Naive B cell (primary cell): ENCODE measurements around the gene FANCC. TPM values are rescaled to one million over a fixed set of nuclear protein-coding genes. Genes with fewer than 3 reads are reported as not detected.
"Not testable (repeated sequence)": the region's sequence is repeated elsewhere in the genome, so short reads cannot be mapped to it uniquely, and the experiment has no call there.

Source experiments
- ATAC-seq, 2 donors: fragments of 150-1000 bp; cut with Tn5 transposase; 2 replicates each; pipeline ENCODE4 v1.10.0; 2021; ENCODE audit warnings: low read depth in 2 of 2, mild to moderate bottlenecking in 2 of 2, moderate library complexity in 2 of 2
- DNase-seq: peaks from one replicate; pipeline ENCODE4 v3.0.0; 2022
- H3K27ac Mint-ChIP-seq, 6 donors: one replicate each; pipeline ENCODE4 v1.8.0; 2020 to 2022; ENCODE audit warnings: mild to moderate bottlenecking in 6 of 6, mixed read lengths in 6 of 6, moderate library complexity in 5 of 6, inconsistent platforms in 2 of 6
- H3K27me3 Mint-ChIP-seq, 3 donors: one replicate each; pipeline ENCODE4 v1.8.0; 2021 to 2022; ENCODE audit warnings: mixed read lengths in 3 of 3, mild to moderate bottlenecking in 1 of 3
- H3K36me3 Mint-ChIP-seq, 2 donors: one replicate each; pipeline ENCODE4 v1.8.0; 2020 to 2022; ENCODE audit warnings: mixed read lengths in 2 of 2, inconsistent platforms in 1 of 2, mild to moderate bottlenecking in 1 of 2
- H3K4me1 Mint-ChIP-seq, 3 donors: one replicate each; pipeline ENCODE4 v1.8.0; 2020 to 2022; ENCODE audit warnings: mixed read lengths in 3 of 3, inconsistent platforms in 1 of 3, mild to moderate bottlenecking in 1 of 3, moderate library complexity in 1 of 3
- H3K4me3 Mint-ChIP-seq, 8 donors: one replicate each; pipeline ENCODE4 v1.8.0; 2020 to 2022; ENCODE audit warnings: mild to moderate bottlenecking in 8 of 8, mixed read lengths in 8 of 8, moderate library complexity in 8 of 8, inconsistent platforms in 2 of 8
- H3K9me3 Mint-ChIP-seq, 7 donors: one replicate each; pipeline ENCODE4 v1.8.0; 2020 to 2022; ENCODE audit warnings: mixed read lengths in 7 of 7, mild to moderate bottlenecking in 5 of 7, inconsistent platforms in 2 of 7, moderate library complexity in 1 of 7
- polyA plus RNA-seq, 6 donors: library from polyadenylated mRNA; unstranded; fragments of 300-500 nt; fragmentation: Illumina TruSeq; gene quantifications; one replicate each; pipeline ENCODE4 v1.2.3, GENCODE V29; 2021; ENCODE audit warnings: low read depth in 6 of 6

The FANCC gene
- polyA plus RNA-seq, 6 donors from 2014 or later, result 1.3 to 11.8 (median 3.4) TPM

DNA sequence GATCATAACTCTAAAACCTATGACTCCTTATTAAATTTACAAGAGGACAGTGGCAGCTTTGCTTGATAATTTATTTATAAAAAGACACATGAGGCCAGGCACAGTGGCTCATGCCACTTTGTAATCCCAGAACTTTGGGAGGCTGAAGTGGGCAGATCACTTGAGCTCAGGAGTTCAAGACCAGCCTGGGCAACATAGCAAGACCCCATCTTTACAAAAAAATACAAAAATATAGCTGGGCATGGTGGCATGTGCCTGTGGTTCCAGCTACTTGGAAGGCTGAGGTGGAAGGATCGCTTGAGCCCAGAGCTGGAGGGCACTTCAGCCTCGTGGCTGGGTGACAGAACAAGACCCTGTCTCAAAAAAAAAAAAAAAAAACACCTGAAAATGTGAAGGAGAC is 114.5 kb downstream of the FANCC start:
- DNase-seq, H3K27me3 Mint-ChIP-seq, H3K9me3 Mint-ChIP-seq, H3K4me1 Mint-ChIP-seq, ATAC-seq, H3K36me3 Mint-ChIP-seq, H3K4me3 Mint-ChIP-seq: not testable (repeated sequence)
- H3K27ac Mint-ChIP-seq, result peak overlapping the region in 1 of 6 donors; percentile 74

DNA sequence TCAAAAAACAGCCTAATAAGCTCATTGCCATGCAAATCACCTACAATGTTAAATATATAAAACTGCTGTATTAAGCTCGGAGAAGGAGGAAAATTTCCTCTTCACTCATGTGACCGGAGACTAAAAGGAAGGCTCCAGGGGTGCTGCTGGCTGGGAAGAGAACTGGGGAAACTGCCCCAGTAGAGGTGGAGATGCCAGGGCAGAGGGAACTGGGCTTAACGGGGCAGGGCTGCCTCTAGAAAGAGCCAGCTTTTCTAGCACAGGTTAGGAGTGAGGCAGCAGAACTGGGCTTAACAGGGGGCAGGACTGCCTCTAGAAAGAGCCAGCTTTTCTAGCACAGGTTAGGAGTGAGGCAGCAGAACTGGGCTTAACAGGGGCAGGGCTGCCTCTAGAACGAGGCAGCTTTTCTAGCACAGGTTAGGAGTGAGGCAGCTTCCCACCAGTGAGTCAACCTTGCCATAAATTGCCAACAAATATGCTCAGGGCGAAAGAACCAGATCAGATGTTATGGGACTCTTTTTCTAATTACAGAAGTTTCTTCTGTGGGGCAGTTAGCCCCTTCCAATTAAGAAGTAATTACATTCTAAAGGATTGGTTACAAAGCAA is 115.3 kb downstream of the FANCC start:
- H3K36me3 Mint-ChIP-seq, result no peaks in the 10 kb centered on the region
- no peaks in the 10 kb centered on the region for H3K9me3 Mint-ChIP-seq
- H3K27ac Mint-ChIP-seq, result no peak overlapping the region
- no peak for DNase-seq
- no peaks in the 10 kb centered on the region for H3K4me1 Mint-ChIP-seq
- ATAC-seq, result no peak
- H3K4me3 Mint-ChIP-seq, result no peak overlapping the region
- no peaks in the 10 kb centered on the region for H3K27me3 Mint-ChIP-seq

DNA sequence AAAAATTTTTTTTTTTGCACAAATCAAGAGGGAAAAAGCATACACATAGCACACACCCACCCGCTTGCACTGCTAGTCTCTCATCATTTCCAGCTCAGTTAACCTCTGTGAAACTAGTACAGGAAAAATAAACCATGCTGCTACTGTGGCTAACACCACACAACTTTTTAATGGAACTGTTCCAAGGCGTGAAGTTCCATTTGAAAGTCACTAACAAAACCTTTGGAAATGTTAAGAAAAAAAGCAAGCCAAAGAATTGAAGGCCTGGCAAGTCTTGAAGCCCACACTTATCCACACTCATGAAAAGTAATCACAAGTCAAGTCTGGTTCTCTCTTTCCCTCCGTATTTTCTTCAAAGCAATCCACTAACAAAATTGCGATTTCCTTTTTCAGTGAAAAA is 116.3 kb downstream of the FANCC start:
- H3K4me3 Mint-ChIP-seq, result no peak overlapping the region
- H3K4me1 Mint-ChIP-seq, result no peaks in the 10 kb centered on the region
- no peak for DNase-seq
- no peaks in the 10 kb centered on the region for H3K27me3 Mint-ChIP-seq
- no peak for ATAC-seq
- H3K36me3 Mint-ChIP-seq, result no peaks in the 10 kb centered on the region
- no peak overlapping the region for H3K27ac Mint-ChIP-seq
- no peaks in the 10 kb centered on the region for H3K9me3 Mint-ChIP-seq

DNA sequence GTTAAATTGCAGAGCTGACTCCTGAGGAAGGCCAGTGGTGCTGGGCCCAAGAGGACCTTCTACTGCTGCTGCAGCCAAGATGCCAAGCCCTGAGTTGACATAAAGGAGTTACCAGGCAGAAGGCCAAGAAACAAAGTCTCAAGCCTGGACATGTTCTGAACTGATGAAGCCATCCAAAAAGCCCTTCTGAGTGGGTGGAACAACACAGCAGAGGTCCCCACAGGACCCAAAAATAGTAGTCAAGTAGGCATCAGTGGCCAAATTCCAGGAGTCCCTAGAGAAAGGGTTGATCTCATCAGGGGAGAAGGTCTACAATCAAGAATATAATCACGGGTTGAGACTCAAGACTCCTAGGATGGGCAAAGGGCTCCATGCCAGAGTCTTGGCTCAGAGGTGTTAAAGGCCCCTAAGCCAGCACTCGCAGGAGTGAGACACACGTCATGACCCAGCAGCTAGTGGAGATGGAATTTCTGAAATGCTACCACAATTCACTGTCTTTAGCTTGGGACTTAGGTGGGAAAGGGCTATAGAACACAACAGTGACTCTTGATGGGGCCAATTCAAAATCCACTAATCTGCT is 119.7 kb downstream of the FANCC start:
- Mint-ChIP-seq H3K4me3 (no peak overlapping the region), H3K27ac (no peak overlapping the region), H3K36me3 (peaks cover 0 to 5% of the 10 kb centered on the region in 2 donors), H3K4me1 (peaks cover 0 to 5% (median 3%) of the 10 kb centered on the region in 3 donors), H3K27me3 (no peaks in the 10 kb centered on the region), H3K9me3 (peaks cover 0 to 3% (median 0%) of the 10 kb centered on the region in 7 donors)
- DNase-seq, result no peak
- ATAC-seq, result no peak

DNA sequence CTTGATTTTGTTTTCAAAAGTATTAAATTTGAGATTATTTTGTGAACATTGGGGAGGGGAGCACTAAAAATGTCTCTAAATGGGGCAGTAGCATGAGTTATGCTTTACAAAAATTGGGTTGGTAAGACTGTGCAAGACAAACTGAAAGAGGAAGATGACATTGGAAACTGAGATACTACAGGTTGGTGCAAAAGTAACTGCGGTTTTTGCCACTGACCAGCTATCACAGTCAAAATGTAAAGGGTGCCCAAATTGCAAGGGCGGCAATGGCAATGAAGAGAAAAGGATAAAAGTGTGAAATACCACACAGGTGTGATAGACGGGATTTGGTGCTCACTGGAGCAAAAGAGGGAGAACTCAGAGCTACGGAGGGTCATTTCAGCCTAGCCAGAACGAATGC is 124.0 kb downstream of the FANCC start:
- Mint-ChIP-seq H3K27me3 (no peaks in the 10 kb centered on the region), H3K4me3 (no peak overlapping the region), H3K36me3 (peaks cover 0 to 16% of the 10 kb centered on the region in 2 donors), H3K9me3 (peaks cover 0 to 5% (median 0%) of the 10 kb centered on the region in 7 donors), H3K4me1 (peaks cover 14 to 23% (median 15%) of the 10 kb centered on the region in 3 donors), H3K27ac (no peak overlapping the region)
- no peak for ATAC-seq
- no peak for DNase-seq

DNA sequence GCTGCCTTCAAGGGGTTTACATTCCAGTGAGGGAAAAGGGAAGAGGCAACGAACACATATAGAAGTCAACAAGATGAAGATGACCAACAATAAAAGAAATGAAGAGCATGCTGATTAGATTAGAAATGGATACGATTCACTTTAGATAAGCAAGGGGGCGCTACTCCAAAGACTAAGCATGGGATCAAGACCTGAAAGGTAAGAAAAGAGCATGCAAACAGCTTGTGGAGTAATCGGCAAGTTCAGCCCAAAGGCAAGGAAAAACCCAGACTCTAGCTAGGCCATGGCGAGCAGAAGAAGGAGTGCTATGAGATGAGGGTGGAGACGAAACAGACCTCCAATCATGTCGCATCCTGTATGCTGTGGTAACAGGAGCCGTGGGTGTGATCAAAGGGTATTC is 124.4 kb downstream of the FANCC start:
- peaks cover 0 to 16% of the 10 kb centered on the region in 2 donors for H3K36me3 Mint-ChIP-seq
- ATAC-seq (no peak), DNase-seq (no peak)
- no peak overlapping the region for H3K4me3 Mint-ChIP-seq
- H3K4me1 Mint-ChIP-seq, result peaks cover 15 to 26% (median 18%) of the 10 kb centered on the region in 3 donors
- no peaks in the 10 kb centered on the region for H3K27me3 Mint-ChIP-seq
- no peak overlapping the region for H3K27ac Mint-ChIP-seq
- H3K9me3 Mint-ChIP-seq, result peaks cover 0 to 5% (median 0%) of the 10 kb centered on the region in 7 donors

DNA sequence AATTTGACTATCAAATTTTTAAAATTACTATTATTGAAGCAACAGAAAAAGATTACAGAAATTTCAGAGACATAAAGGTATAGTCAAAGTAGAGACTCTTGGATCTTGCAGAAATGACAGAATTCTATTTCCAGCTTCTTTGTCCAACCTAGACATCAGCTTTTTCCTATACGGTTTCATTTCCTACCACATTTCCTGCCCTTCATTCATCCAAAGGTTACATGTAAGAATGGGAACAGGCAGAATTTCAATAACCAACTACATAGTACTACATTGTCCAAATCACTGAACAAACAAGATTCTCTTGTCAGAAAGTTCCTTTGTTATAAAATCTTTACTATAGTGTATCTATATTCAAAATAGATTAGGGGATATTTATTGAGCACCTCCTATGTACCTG is 124.9 kb downstream of the FANCC start:
- Mint-ChIP-seq H3K27ac (no peak overlapping the region), H3K4me1 (peaks cover 15 to 26% (median 18%) of the 10 kb centered on the region in 3 donors), H3K9me3 (peaks cover 0 to 5% (median 0%) of the 10 kb centered on the region in 7 donors), H3K4me3 (no peak overlapping the region), H3K27me3 (no peaks in the 10 kb centered on the region), H3K36me3 (peaks cover 0 to 16% of the 10 kb centered on the region in 2 donors)
- ATAC-seq, result no peak
- no peak for DNase-seq

DNA sequence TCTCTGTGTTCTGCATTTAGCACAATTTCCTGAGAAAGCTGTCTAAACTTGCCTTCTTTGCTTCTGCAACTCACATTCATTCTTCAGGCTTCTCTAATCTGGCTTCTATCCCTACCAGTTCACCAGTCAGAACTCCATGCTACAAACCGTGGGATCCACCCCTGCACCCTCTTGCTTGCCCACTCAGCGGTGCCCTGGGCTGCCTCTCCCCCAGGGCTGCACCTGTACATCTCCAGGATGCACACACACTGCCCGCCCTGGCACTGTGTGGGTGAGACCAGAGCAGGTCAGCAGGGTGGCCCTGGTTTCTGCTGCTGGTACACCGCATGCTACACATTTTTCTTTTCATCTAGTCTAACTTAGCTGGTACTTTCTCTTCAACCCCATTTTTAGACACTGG is 127.1 kb downstream of the FANCC start:
- ATAC-seq (no peak), DNase-seq (no peak)
- H3K9me3 Mint-ChIP-seq, result peaks cover 0 to 5% (median 0%) of the 10 kb centered on the region in 7 donors
- peak overlapping the region in 1 of 6 donors; percentile 0 for H3K27ac Mint-ChIP-seq
- H3K36me3 Mint-ChIP-seq, result peaks cover 0 to 16% of the 10 kb centered on the region in 2 donors
- peaks cover 15 to 26% (median 18%) of the 10 kb centered on the region in 3 donors for H3K4me1 Mint-ChIP-seq
- H3K27me3 Mint-ChIP-seq, result no peaks in the 10 kb centered on the region
- H3K4me3 Mint-ChIP-seq, result no peak overlapping the region

DNA sequence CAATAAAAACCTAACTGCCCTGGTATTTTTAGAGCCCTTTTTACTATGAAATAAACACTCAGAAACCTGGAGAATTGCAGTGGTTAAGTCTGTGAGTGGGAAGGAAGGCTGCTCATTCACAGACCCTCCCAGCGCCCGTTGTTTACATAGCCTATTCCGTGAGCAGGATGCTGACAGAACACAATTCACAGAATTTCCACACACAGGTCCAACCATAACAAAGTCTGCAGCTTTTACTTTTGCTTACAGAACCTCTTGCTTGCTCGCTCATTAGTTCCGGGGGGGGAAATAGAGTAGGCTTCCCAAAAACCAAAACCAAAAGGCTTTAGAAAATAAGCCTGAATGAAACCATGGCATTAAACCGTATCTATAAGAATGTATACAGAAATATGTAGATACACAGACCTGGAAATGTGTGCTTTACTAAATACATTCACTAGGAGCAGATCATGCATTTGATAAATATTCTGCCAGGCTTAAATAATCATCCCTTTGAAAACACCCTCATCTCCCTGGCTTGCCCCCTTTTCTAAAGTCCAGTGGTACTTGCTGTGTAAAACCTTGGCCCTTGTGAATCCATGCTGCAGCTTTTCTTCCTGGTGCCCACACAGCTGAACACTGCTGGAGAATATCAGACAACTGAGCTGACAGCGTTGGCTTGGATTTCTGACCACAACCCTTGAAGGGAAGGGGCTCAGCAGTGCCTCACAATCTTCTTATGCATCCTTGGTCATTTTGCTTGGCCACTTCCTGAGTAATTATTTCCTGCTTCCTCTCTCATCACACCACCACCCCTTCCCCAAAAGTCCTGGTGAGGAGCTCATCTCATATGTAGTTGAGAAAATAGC is 128.0 kb downstream of the FANCC start:
- no peak for ATAC-seq
- peak overlapping the region in 1 of 6 donors; percentile 1 for H3K27ac Mint-ChIP-seq

DNA sequence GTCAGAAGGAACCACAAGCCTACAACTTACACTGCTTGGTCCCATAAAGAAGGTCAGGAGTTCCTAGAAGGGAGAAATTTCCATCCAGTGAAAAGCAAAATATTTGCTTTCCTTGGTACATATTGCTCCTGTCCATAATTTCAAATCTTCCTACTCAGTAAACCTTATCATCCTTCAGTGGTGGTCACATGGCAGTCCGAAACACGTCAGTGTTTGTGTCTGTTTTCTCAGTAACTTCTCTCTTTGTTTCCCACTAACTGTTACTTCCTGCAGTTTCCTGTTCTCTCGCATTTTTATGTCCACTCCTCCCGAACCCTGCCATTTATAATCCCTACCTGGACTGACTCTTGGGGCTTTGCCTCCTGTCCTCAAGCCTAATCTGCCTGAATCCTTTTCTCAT is 129.1 kb downstream of the FANCC start:
- ATAC-seq (no peak), DNase-seq (no peak)
- no peaks in the 10 kb centered on the region for H3K27me3 Mint-ChIP-seq
- peak overlapping the region in 4 of 6 donors; percentile 17 to 62 (median 36) for H3K27ac Mint-ChIP-seq
- peaks cover 0 to 5% (median 0%) of the 10 kb centered on the region in 7 donors for H3K9me3 Mint-ChIP-seq
- peaks cover 0 to 16% of the 10 kb centered on the region in 2 donors for H3K36me3 Mint-ChIP-seq
- H3K4me3 Mint-ChIP-seq, result no peak overlapping the region
- peaks cover 10 to 24% (median 18%) of the 10 kb centered on the region in 3 donors for H3K4me1 Mint-ChIP-seq

More for the DNA sequence above, 128.0 kb downstream of the FANCC start:
- Mint-ChIP-seq H3K27me3 (no peaks in the 10 kb centered on the region), H3K36me3 (peaks cover 0 to 16% of the 10 kb centered on the region in 2 donors), H3K9me3 (peaks cover 0 to 5% (median 0%) of the 10 kb centered on the region in 7 donors), H3K4me1 (peaks cover 11 to 26% (median 18%) of the 10 kb centered on the region in 3 donors), H3K4me3 (no peak overlapping the region)
- no peak for DNase-seq

DNA sequence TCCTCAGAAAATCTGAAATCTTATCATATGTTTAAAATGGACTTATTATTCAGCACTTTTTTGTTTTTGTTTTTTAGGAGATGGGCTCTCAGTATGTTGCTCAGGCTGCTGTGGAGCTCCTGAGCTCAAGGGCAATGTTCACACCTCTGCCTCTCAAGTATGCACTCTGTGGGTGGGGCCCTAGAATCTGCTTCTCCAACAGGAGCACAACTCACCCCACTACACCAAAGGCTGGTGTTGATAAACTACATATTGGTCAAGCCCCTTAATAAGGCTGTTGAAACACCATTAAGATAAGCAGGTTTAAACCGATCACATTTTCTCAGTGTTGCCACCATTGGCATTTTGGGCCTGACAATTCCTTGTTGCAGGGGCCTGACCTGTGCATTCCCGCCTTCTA is 131.6 kb downstream of the FANCC start:
- peak overlapping the region in 1 of 6 donors; percentile 74 for H3K27ac Mint-ChIP-seq
- ATAC-seq, result no peak
- no peak for DNase-seq
- no peaks in the 10 kb centered on the region for H3K9me3 Mint-ChIP-seq
- no peaks in the 10 kb centered on the region for H3K36me3 Mint-ChIP-seq
- H3K4me3 Mint-ChIP-seq, result no peak overlapping the region
- H3K4me1 Mint-ChIP-seq, result peaks cover 10 to 18% (median 16%) of the 10 kb centered on the region in 3 donors
- H3K27me3 Mint-ChIP-seq, result no peaks in the 10 kb centered on the region

DNA sequence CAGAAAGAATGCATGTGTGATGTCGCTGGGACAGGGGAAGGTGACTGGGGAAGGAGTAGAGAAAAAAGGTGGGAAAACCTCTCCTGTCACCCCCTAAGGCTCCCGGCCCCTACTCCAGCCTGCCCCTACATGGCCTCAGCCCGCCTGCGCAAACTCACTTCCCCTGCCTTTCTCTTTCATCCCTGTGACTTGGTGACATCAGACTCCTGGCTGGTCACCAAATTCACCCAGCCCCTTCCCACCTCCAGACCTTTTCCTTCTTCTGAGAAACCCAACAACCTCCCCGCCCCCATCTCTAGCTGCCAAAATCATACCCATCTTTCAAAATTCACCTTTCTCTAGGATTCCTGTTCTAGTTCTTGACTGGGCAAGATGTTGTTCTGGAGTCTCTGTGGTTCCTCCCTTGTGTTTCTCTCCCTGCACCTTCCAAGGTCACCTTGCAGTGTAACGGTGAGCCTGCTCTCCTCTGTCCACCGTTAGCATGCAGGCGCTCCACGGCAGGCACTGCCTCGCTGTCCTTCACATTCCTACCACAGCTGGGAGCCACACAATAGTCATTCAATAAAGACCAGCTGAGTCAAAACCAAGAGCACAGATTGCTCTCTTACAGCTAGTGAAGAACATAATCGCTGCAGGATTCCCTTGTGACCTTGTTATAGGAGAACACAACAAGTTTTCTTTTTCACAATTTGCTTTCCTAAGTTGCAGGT is 134.5 kb downstream of the FANCC start:
- no peaks in the 10 kb centered on the region for H3K4me1 Mint-ChIP-seq
- no peak for ATAC-seq
- no peak overlapping the region for H3K27ac Mint-ChIP-seq
- no peak overlapping the region for H3K4me3 Mint-ChIP-seq
- H3K36me3 Mint-ChIP-seq, result no peaks in the 10 kb centered on the region
- no peak for DNase-seq
- H3K27me3 Mint-ChIP-seq, result no peaks in the 10 kb centered on the region
- H3K9me3 Mint-ChIP-seq, result no peaks in the 10 kb centered on the region

DNA sequence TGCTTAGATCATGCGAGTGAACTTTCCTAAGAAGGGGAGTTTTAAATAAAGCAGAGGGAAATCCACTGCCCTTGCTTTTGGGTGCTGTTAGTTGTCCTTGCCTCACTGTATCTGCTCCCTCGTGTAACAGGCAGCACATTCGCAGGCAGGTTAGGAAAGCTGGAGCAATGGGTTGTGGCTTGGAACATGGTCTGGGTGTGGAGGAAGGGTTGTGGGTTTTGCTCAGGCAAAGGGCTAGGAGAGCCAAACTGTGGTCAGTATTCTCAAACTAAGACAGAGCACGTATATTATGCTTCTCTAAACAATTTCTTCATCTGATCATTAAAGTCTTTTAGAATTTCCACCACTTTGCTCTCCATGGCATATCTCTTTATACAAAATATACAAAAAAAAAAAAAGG is 135.7 kb downstream of the FANCC start:
- no peak overlapping the region for H3K4me3 Mint-ChIP-seq
- H3K27me3 Mint-ChIP-seq, result no peaks in the 10 kb centered on the region
- H3K9me3 Mint-ChIP-seq, result no peaks in the 10 kb centered on the region
- ATAC-seq, result no peak
- no peaks in the 10 kb centered on the region for H3K36me3 Mint-ChIP-seq
- no peak overlapping the region for H3K27ac Mint-ChIP-seq
- no peaks in the 10 kb centered on the region for H3K4me1 Mint-ChIP-seq
- DNase-seq, result no peak
